ENCODE data around the gene ERVK3-1.
A peak's percentile ranks its signal among the peaks of the same experiment; 100 is the strongest.

The ERVK3-1 gene

DNA sequence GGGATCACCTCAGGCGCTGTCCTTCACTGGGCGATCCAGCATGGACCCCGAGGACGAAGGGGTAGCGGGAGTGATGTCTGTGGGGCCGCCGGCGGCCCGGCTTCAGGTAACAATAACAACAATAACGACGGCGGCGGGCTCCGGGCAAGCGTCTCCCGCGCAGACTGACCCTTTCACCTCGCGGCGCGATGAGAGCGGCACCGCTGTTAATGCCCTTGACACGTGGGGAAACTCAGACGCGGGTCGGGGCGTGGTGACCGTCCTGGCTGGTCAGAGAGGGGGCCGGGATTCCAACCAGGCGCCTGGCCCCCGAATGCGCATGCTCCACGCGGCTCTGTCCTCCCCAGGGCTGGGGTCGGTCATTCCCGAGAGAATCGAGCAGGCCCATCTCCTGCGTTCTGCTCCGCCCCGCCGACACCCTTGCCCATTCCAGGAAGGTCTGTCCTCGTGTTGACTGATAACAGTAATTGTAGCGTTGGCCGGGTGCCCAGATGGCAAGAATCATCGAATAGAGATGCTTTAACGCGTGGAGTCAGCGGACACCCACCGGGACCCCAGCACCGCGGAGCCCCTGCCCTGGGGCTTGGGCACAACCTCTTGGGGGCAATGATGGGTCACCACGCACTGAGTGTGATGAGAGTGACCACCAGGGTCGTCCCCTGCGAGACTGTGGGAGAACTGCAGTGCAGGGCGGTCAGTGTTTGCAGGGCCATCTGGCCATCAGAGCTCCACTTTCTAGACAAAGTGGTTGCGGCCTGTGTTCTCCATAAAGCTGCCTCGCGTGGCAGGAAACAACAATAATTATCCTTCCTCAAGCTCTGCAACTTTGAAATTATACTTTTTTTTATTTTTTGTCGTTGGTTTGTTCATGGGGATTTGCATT lies 25.9 kb upstream of the ERVK3-1 start:
- CTCF ChIA-PET, result no interaction called here
- TF ChIP-seq NFRKB (IDR thresholded peaks at IDR 0.05) (no peak), FOXK2 (IDR thresholded peaks at IDR 0.05) (no peak), L3MBTL2 (conservative IDR thresholded peaks at IDR 0.05) (peak; percentile 91), ARNT (IDR thresholded peaks at IDR 0.05) (no peak)
- POLR2A ChIA-PET, result interaction anchor here (1.0 to 2.0 kb wide), 4 partner anchors 19 to 129 kb away, joined by 3 to 4 read pairs (median 3); partner anchors contain the start of genes ZNF497 and ZNF584
- peak; percentile 66 for DNase-seq (ENCODE audit: extremely low spot score)

DNA sequence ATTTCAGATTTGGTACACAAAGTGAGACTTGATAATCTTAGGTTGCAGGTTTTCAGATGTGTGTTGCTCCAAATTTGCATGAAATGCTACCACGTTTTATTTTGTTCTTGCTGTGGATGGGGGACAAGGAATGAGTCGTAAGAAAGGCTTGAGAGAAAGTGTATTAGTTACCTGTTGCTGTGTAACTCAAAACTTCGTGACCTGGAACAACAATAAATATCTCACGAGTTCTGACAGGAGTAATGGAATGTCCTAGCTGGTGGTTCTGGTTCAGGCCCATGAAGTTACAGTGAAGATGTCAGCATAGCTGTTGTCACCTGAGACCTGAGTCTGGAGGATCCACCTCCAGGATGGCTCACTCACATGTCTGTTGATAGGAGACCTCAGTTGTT lies 25.3 kb upstream of the ERVK3-1 start:
- TF ChIP-seq SUZ12 (IDR thresholded peaks at IDR 0.05), result no peak
- no peak for TF ChIP-seq HDGF (IDR thresholded peaks at IDR 0.05; ENCODE audit: borderline replicate concordance)
- TF ChIP-seq ZNF384 (IDR thresholded peaks at IDR 0.05), result no peak
- CTCF ChIA-PET, result no interaction called here
- POLR2A ChIA-PET, result interaction anchor here (1.0 to 2.0 kb wide), 3 partner anchors 20 to 129 kb away, joined by 3 to 4 read pairs (median 3); partner anchors contain the start of genes ZNF497 and ZNF584
- DNase-seq (ENCODE audit: extremely low spot score), result no peak

- ChIA-PET CTCF (no interaction called here), POLR2A (no interaction called here)
- DNase-seq (ENCODE audit: extremely low spot score), result no peak
- no peak for TF ChIP-seq ZNF384 (IDR thresholded peaks at IDR 0.05)
- TF ChIP-seq NFRKB (IDR thresholded peaks at IDR 0.05), result no peak
- TF ChIP-seq ELF4 (IDR thresholded peaks at IDR 0.05), result no peak
- no peak for TF ChIP-seq L3MBTL2 (conservative IDR thresholded peaks at IDR 0.05)
Measured at GRCh38 chr19:58284199-58284598, 21.0 kb upstream of the ERVK3-1 start.

DNA sequence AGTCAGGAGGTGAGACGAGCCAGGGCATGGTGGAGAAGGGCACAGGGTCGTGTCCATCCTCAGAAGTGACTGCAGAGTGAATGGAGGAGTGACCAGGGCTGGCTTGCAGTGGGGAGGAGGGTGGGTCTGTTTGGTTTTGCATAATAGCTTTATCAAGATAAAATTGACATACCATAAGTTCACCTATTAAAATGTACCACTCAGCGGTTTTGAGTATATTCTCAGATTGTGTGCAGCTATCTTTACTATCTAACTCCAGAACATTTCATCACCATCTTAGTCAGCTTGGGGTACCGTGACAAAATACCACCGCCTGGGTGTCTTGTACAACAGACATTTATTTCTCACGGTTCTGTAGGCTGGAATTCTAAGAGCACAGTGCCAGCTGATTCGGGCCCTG lies 13.2 kb upstream of the ERVK3-1 start:
- CTCF ChIA-PET, result no interaction called here
- TF ChIP-seq FOXK2 (IDR thresholded peaks at IDR 0.05) (no peak), ELF4 (IDR thresholded peaks at IDR 0.05) (no peak), ARNT (IDR thresholded peaks at IDR 0.05) (no peak), NFRKB (IDR thresholded peaks at IDR 0.05) (no peak), ZNF384 (IDR thresholded peaks at IDR 0.05) (no peak), FOXA1 (IDR thresholded peaks at IDR 0.05) (no peak), BHLHE40 (IDR thresholded peaks at IDR 0.05; ENCODE audit: borderline replicate concordance) (no peak), L3MBTL2 (conservative IDR thresholded peaks at IDR 0.05) (no peak), SUZ12 (IDR thresholded peaks at IDR 0.05) (no peak), SP1 (IDR thresholded peaks at IDR 0.05) (no peak), CTBP1 (IDR thresholded peaks at IDR 0.05; ENCODE audit: borderline replicate concordance) (no peak), TARDBP (IDR thresholded peaks at IDR 0.05) (no peak), LEF1 (IDR thresholded peaks at IDR 0.05; ENCODE audit: borderline replicate concordance) (no peak), HDGF (IDR thresholded peaks at IDR 0.05; ENCODE audit: borderline replicate concordance) (no peak), FOXM1 (IDR thresholded peaks at IDR 0.05; ENCODE audit: borderline replicate concordance) (no peak)
- TF ChIP-seq, protein P1, sequence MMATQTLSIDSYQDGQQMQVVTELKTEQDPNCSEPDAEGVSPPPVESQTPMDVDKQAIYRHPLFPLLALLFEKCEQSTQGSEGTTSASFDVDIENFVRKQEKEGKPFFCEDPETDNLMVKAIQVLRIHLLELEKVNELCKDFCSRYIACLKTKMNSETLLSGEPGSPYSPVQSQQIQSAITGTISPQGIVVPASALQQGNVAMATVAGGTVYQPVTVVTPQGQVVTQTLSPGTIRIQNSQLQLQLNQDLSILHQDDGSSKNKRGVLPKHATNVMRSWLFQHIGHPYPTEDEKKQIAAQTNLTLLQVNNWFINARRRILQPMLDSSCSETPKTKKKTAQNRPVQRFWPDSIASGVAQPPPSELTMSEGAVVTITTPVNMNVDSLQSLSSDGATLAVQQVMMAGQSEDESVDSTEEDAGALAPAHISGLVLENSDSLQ (IDR thresholded peaks at IDR 0.05), result no peak
- DNase-seq (ENCODE audit: extremely low spot score), result no peak
- POLR2A ChIA-PET, result no interaction called here

- ChIA-PET CTCF (no interaction called here), POLR2A (no interaction called here)
- TF ChIP-seq ARNT (IDR thresholded peaks at IDR 0.05) (no peak), HDGF (IDR thresholded peaks at IDR 0.05; ENCODE audit: borderline replicate concordance) (no peak), SP1 (IDR thresholded peaks at IDR 0.05) (no peak), NFRKB (IDR thresholded peaks at IDR 0.05) (no peak), FOXM1 (IDR thresholded peaks at IDR 0.05; ENCODE audit: borderline replicate concordance) (no peak), CTBP1 (IDR thresholded peaks at IDR 0.05; ENCODE audit: borderline replicate concordance) (no peak), L3MBTL2 (conservative IDR thresholded peaks at IDR 0.05) (no peak), LEF1 (IDR thresholded peaks at IDR 0.05; ENCODE audit: borderline replicate concordance) (no peak), ZNF384 (IDR thresholded peaks at IDR 0.05) (no peak), ELF4 (IDR thresholded peaks at IDR 0.05) (no peak)
- TF ChIP-seq, protein P1 (IDR thresholded peaks at IDR 0.05), result no peak
Measured at GRCh38 chr19:58294743-58295374, 10.3 kb upstream of the ERVK3-1 start.

GRCh38 chr19:58296104-58296503 lies 9.1 kb upstream of the ERVK3-1 start:
- POLR2A ChIA-PET, result no interaction called here
- no peak for DNase-seq (ENCODE audit: extremely low spot score)
- CTCF ChIA-PET, result no interaction called here
- TF ChIP-seq BHLHE40 (IDR thresholded peaks at IDR 0.05; ENCODE audit: borderline replicate concordance), result no peak
- TF ChIP-seq FOXA1 (IDR thresholded peaks at IDR 0.05), result no peak
- TF ChIP-seq L3MBTL2 (conservative IDR thresholded peaks at IDR 0.05), result no peak
- TF ChIP-seq SUZ12 (IDR thresholded peaks at IDR 0.05), result no peak
- no peak for TF ChIP-seq ARNT (IDR thresholded peaks at IDR 0.05)
- TF ChIP-seq, protein P1 (IDR thresholded peaks at IDR 0.05), result no peak
- TF ChIP-seq ZNF384 (IDR thresholded peaks at IDR 0.05), result no peak
- no peak for TF ChIP-seq LEF1 (IDR thresholded peaks at IDR 0.05; ENCODE audit: borderline replicate concordance)
- no peak for TF ChIP-seq ELF4 (IDR thresholded peaks at IDR 0.05)
- no peak for TF ChIP-seq TARDBP (IDR thresholded peaks at IDR 0.05)
- no peak for TF ChIP-seq SP1 (IDR thresholded peaks at IDR 0.05)
- no peak for TF ChIP-seq HDGF (IDR thresholded peaks at IDR 0.05; ENCODE audit: borderline replicate concordance)
- no peak for TF ChIP-seq FOXK2 (IDR thresholded peaks at IDR 0.05)

More at GRCh38 chr19:58294743-58295374, 10.3 kb upstream of the ERVK3-1 start:
- no peak for DNase-seq (ENCODE audit: extremely low spot score)

Data from HEK293T (cell line).